NK-92 (cell line): Measurements from ENCODE around the gene TFAP2E.

Source experiments
- DNase-seq: peaks from one replicate; lab custom pipeline; 2025; ENCODE audit not compliant: unreplicated experiment; lab: John Stamatoyannopoulos, UW

TFAP2E gene

DNA sequence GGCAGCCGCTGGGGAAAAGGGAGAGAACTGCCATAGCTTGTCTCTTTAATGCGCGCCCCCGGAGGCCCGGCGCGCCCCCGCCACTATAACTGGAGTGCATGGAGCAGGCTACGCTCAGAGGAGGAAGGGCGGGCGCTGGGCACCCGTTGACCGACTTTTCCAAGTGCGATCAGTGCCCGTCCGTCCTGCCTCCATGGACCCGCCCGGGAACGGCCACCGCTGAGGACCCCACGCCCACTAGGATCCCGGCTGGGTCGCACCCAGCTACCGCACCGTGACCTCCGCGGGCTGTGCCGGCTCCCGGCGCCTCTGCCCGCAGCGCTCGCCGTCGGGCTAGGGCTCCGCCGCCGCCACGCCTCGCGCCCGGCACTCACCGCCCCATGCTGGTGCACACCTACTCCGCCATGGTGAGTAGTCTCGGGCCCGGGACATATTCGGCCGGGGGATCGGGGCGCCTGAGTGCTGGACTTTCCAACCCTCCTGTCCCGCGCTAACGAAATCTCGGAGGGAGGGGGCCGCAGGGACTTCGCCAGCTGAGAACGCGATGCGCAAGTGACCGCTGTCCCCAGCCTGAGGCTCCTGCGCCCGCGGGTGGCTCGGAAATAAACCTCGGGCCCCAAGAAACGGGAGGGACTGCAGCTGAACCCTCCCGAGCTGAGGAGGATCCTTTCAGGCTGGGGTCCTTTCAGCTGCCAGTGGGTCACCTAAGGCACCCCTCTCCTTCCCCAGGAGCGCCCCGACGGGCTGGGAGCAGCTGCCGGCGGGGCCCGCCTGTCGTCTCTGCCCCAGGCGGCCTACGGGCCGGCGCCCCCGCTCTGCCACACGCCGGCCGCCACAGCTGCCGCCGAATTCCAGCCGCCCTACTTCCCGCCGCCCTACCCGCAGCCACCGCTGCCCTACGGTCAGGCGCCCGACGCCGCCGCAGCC is at the start of gene TFAP2E:
Gene TFAP2E, plus strand, starts transcription at position 117 of the 927 bp plus-strand sequence. Its CDS starts 264 bp downstream, at position 381.
- no peak for DNase-seq

DNA sequence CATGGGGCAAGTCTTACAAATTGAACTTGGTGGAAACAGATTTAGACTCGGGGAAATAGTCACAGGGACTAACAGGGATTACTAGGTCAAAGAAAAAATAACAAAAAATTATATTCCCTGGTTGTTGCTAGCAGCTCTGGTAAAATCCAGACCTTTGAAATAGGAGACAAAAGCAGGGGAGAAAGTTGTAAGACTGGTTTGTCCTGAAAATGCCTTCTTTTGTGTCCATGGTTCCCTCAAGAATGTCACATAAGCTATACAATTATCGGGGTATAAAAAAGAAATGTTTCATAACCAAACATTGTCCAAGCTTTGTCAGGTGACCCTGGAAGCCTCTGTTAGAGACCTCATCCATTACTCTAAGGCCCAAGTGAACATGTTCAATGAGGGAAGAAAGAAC is 49.0 kb upstream of the TFAP2E start:
- no peak for DNase-seq

DNA sequence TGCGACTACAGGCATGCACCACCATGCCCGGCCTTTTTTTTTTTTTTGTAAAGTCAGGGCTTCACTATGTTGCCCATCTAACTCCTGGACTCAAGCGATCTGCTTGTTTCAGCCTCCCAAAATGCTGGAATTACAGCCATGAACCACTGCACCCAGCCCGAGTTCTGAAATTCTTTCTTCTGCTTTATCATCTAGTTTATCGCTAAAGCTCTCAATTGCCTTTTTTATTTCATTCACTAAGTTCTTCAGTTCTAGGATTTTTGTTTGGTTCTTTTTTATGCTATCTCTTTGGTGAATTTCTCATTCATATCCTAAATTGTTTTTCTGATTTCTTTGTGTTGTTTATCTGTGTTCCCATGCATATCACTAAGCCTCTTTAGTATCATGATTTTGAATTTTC is 42.9 kb upstream of the TFAP2E start:
- DNase-seq = no peak

DNA sequence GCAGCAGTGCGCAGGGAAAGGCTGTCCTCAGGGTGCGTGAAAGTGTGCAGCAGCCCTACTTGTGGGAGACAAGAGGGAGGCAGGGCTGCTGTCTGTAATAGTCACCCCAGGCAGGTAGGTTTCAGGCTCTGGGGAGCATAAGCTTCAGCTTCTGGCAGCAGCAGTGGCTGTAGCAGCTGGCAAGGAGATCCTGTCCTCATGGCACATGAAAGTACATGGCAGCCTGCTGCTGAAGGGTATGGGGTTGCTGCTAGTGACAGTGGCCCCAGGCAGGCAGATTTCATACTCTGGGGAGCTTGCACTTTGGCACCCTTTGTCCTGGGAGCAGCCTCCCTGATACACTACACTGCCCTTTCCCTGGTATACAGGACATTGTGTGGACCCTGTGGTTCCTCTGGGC is 42.2 kb upstream of the TFAP2E start:
- no peak for DNase-seq

DNA sequence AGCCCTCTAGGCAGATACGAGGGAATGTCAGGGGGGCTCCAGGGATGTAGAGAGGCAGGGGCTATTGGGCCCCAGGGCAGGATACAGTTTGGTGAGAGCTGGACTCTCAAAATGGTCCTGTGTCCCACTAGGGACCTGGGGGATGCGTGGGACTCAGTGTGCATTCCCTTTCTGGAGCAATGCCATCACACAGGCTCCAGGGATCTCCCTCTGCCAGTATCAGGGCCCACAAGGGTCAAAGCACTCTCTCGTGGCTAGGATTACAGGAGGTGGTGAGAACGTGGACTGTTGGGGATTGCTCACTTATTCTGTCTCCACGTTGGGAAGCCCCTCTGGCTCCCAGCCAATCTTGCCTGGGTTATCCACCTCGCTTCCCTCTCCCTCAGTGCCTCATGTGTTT is 41.7 kb upstream of the TFAP2E start:
- DNase-seq = no peak

DNA sequence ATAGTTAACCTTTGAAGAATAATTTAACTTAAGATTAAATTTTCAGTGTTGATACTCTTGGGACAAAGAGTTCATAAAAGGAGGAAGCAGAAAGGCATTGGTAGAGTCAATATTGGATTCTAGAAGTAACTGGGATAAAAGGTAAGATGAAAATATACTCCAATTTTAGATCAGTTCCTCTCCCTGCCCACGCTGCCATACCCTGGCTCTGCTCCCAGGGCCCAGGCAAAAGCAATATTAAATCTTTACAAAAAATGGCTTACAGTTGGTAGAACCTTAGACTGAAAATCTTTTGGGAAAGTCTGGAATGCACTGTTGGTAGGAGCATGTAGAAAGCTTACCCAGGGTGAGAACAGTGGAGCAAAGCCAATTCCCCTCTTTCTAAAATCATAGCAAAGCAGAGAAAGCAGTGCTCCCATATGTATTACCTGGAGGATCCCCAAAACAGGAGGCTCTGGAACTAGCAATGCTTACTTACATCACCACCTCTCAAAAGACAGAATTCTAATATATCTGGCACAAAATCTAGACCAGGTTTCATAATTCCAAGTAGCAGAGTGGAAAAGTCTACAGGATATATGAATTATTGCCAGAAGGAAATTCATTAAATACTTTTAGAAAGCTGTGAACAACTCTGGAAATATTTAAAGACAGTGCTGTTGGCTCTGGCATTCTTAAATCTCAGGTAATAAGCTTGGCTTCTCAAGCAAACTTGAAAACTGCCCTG is 40.5 kb upstream of the TFAP2E start:
- no peak for DNase-seq

DNA sequence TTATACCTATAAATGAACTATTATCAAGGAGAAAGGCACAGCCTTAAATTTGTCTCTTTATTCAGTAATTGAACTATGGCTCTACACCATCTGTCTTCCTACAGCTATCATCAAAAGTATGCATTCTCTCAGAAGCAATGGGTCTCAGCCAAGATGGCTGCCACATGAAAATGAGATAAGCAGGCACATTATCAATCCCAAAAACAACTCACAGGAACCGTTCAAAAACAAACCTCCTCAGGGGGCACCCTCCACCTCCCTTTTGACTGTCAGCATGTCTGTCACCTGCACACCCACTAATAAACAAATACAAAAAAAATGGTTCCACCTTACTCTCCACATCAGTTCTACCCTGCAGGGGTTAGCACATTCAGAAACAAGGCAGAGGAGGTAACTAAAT is 39.5 kb upstream of the TFAP2E start:
- no peak for DNase-seq

DNA sequence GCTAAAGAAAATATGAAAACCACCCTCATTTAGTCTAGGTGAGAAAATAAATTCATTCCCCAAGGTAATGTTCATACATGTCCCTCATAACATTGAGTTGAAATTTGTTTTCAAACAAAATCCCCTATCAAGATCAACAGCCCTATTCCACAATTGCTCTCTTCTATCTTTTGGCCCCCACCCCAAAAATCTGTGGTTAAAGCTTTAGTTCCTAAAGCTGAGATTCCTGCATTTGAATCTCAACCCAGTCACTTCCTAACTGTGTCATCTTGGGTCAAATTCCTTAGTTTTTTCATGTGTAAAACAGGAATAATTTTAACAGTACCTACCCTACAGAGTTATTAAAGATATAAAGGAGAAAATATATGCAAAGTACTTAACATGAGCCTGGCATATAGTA is 37.9 kb upstream of the TFAP2E start:
- DNase-seq = no peak

DNA sequence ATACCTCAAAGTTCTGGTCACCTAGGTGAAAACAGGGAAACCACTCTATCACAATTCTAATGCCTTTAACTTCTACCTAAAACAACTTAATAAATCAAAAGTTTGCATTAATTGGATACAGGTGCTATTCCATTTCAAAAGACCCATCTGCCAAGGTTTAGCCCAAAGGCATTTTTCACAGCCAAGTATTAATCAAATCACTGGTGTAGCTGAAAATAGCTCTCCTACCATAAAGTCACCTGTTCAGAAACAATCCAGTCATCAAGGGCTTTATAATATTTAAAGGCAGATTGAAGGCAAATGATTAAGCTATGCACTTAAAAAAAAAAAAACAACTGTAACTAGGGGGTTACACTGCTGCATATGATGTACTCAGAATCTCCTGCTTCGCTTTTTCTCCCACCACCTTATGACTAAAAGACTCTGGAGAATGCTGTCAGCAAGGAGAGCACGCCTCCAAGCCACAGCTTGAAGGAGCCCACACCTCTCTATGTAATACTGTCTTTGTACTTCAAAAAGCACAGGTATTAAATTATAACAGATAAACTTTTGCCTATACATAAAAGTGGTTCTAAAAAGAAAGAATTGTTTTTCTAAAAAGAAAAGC is 36.5 kb upstream of the TFAP2E start:
- DNase-seq = no peak

DNA sequence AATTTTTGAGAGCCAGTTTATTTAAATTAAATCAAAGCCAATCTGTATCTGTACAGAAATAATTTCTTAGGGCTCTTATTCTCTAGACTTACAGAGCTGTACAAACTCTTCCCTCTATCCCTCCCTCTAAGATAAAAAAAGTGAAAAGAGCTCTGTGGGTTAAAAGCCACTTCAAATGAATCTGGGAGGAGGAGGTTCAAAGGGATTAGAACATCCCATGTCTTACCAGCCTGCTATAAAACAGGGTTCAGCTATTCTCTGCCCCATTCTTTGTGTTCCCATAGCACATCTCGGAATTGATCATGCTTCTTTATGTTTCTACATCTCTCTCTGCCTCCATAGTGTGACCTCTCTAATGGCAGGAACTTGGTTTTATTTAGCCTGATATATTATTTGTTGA is 35.3 kb upstream of the TFAP2E start:
- no peak for DNase-seq

DNA sequence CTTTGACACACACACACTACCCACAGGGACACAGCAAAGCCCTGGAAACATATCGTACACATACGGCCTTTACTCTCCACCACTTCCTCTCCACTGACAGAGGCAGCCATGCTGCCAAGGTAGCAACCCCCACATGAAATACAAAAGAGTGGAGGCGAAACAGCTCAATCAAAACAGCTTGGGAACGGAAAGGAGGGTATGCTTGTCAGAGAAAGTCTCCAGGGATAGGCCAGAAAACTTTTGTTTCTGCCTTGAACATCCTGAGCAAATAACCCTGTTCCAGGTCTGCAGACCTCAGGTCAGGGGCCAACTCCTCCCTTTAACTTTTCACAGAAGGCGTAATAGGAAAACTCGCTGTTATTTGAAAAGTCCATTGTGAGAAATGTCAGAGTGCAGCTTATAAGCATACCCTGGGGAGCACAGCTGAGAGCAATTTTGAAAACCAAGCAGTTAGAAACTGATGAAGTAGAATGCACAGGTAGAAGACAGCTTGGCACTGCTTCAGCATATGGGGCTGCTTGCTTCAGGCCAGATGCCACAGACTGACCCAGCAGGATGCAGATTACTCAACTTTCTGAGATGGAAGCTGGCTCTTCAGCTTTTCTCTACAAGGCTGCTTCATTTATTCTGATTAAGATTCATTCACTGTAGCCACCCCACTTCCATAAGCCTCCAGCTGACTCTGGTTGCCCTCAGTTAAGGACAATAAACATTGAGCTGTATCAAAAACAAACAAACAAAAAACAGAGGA is 33.9 kb upstream of the TFAP2E start:
- no peak for DNase-seq

DNA sequence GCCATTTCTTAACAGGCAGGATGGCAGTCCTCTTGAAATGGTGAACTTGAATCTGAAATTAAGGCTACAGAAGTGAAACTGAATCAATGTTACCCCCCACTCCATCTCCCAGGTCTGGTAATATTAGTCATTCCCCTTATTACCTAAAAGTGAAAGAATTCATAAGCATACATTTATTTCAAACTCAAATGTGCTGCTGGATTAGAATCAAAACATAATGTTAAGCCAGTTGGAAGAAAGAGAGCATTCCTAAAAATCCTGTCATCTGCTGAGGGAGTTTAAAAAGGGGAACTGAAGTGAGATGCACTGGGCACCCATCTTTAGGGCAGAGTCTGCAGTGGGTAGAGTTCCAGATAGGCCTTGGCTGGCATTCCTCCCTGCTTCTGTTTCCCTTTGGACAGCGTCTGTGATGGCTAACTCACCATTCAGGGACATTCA is 33.3 kb upstream of the TFAP2E start:
- DNase-seq = no peak

DNA sequence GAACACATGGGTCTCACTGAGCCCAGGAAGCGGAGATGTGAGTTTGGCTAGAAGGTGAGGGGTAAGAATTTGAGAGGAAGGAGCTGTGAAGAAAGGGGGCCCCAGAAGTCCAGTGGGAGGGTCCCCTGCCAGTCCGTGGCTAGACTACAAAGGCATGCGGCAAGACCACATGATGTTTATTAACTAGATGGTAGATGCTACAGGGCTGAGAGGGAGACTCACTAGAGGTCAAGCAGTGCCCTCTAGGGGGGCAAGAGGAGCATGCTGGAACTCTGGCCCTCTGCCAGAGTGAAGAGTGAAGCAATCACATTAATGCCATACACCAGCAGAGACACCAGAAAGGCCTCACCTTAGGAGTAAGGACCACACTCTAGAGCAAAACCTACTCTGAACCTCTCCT is 28.1 kb upstream of the TFAP2E start:
- no peak for DNase-seq

DNA sequence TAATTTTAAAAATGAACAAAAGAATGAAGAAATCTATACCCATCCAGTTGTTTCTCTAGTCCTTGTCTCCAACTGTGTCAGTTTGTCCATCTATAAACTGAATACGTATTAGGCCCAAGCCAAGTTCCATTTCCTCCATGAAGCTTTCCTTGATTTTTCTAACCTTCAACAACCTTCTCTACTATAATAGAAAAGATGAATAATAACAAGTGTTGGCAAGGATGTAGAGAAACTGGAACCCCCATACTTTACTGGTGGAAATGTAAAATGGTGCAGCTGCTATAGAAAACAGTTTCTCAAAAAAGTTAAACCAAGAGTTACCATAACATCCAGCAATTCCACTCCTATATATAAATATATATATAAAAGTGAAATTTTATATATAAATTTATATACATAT is 26.5 kb upstream of the TFAP2E start:
- no peak for DNase-seq

DNA sequence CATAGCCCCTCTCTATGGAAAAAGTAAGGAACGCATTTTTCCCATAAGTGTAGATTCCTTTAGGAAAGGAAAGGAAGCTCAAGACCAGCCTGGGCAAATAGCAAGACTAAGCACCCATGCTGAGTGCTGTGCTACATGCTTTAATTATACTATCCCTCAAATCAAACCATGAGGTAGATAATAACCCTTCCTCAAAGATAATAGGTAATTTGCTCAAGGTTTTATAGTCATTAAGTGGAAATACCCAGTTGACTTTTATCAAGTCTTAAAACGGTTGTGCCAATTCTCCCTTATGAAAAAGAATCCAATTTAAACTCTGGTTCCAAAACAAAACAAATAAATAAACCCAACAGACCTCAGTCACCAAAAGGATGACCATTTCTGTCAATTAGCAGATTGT is 19.3 kb upstream of the TFAP2E start:
- no peak for DNase-seq

DNA sequence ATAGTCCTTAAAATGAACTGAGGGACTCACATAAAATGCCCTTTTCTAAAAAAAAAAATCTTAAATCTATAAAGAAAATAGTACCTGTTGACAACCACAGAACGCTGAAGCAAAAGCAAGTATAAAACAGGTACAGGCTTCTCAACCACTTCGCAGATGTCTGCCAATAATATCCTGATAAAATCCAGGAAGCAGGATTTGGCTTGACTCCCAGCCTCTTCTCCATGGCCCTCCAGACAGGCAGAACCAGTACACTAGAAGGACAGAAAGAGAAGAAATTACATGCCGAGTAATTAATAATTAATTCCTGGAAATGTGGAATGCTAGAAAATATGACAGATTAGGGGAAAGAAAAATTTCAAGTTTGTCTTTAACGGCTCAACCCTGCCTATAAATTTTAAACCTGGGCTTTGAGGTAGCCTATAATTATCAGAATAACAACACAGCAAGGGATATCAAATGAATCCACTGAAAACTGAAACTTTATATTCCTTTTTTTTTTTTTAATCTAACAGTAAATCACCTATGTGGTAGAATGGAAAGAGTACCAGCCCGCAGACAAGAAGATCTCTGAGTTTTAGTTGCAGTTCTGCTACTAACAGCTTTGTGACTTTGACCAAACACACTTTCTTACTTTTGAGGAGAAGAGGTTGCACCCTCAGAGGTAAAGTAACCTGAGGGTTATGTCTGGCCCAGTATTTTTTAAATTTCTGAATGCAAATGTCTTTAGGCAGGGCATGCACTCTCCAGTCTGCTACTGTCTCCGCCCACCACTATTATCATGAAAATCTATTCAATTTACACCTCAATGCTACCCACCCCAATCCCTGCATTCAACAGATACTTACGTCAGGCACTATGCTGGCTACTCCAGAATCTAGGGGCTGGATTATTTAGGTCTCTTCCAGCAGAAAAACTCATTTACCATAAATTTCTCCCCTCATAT is 18.6 kb upstream of the TFAP2E start:
- no peak for DNase-seq

DNA sequence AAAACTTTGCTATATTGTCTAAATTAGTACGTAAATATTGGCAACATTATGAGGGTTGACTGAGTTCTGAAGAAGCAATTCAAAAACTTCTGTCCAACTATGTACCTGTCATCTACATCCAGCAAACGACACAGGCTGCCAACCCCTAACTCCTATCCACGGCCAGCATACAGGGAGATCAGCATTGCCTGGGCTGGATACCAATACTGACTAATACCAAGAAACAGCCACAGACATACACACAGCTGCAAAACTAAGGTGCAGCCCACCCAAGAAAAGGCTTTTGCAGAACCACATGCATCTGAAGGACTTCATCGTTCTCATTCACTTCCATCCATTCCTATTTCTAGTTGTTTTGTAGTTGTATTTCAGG is 17.9 kb upstream of the TFAP2E start:
- no peak for DNase-seq

DNA sequence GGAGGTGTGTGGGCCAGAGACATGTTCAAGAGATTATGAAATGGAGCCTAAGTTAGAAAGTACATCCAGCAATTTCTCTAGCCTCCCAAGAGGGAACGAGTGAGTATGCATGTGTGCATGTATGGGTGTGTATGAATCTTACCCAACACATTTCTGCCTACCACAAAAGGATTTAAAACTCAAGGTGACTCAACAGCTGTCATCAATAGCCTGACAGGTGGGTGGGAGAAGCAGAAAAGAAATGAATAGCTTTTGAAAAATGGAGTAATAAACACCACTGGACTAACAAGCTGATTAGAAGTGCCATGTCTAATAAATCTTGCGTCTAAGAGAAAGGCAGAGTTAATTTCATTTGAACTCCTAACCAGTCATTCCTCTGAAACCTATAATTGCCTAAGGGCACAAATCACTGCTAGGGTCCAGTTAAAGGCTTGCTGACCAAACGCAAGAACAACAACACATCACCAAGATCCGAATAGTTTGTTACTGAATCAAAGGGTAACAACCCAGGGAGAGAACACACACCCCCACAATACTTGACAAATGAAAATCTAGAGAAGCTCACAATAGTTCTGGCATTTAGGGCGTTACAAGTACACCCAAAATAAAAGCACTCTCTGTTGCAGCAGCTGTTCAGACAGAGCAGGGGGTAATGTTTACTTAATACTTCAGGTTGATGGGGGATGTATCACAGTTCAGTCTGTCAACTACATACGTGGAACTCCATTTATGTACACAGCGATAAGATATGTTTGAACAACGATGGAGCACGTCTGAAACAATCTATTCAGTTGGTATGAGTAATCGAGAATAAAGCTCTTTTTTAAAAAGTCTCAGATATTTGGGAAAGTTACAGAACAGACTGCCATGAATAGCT is 17.3 kb upstream of the TFAP2E start:
- no peak for DNase-seq

DNA sequence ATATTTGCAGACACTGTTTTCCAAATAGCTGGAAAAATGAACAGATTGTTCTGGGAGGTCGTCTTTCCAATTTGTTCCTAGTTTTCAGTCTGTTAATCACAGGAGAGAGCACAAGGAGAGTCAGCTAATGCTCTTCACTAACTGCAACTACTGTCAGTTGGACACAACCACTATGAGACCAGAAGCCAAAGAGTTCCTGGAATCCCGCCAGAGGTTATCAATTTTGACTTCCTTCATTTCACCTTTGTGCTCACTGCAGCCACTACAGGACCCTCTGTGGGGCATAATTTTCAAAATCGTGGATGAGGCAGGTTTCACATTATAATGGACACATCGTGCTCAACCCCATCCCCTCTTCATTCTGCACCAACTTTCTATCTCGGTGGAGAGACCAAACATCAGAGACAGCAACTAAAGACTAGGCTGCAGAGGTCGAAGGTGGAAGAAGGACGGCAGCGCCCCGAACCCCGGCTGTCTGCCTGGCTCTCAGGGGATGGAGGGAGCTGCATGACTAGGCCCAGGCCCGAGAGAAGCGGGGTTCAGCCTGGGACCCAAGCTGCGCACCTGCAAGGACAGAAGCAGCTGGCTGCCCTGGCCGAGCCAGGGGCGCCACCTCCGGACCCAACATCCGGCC is 16.5 kb upstream of the TFAP2E start:
- DNase-seq = no peak
